Stimulated activated CD4-positive, alpha-beta T cell treated with anti-CD3 and anti-CD28 coated beads, Interleukin-12 subunit alpha, Interleukin-12 subunit beta, amount 100 ng/mL, for 24 hours (primary cell): ENCODE results near the gene PDZRN3.

Source experiments
- DNase-seq, 2 experiments: peaks; one replicate each; pipeline ENCODE4 v3.0.0-alpha.2; 2020; ENCODE audit warnings: low read depth in 2 of 2

The PDZRN3 gene

DNA sequence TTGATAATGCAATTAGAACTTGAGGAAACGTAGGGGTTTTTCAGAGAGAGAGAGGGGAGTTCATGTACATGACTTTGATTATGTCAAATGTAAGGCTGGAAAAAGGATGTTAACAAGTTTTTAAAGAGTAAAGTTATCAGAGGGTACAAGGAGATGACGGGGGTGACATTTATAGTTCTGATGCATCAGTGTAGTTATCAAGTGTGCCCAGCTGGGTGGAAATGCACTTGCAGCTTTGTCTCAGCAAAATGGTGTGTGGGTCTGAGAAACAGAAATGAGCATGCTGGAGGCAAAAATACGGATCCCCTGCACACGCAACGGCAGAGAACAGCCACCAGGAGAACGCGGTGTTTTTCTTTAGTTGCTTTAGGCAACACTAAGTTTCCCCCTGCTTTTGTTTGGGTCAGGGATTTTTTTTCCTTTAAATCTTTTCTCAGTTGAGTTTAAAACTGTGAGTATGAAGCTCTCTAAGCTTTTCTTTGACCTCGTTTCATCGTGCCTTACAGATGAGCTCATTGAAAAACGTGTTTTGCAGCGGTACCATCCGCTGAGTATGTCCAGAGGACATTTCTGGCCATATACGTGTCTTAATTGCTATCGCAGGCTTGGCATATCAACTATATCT is 205.4 kb downstream of the PDZRN3 start:
- no peak for DNase-seq

DNA sequence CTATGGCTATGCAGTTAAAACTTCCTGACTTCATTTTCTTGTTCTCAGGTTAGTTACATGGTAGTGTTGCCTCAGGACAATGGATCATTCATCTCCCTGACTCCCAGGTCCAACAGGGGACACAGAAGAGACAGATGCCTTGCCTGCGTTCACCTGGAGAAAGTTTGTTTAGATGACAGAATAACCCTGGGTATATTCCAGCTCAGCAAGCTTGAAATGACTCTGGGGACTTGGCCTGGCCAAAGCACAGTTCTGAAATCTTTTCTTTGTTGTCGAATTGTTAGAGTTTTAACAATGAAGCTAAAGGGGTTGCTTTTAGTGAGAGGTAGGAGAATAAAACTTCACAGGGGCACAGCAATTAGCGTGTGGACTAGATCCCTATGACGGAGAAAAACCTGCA is 206.1 kb downstream of the PDZRN3 start:
- DNase-seq = no peak

DNA sequence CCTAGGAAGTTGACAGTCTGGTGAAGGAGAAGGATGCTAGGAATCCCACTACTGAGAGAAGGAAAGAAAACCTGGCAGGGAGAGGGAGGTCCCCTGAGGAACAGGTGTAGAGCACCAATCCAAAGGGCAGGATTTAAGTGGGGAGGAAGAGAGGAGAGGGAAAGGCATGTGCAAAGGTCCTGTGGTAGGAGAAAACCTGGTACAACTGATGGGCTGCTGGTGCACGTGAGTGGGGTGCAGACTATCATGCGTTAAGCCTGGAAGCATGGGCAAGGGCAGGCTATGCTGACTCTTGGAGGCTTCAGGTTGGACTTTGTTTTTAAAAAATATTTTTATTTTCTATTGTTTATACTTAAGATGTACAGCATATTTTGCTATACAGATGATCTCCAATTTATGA is 209.6 kb downstream of the PDZRN3 start:
- DNase-seq = no peak

DNA sequence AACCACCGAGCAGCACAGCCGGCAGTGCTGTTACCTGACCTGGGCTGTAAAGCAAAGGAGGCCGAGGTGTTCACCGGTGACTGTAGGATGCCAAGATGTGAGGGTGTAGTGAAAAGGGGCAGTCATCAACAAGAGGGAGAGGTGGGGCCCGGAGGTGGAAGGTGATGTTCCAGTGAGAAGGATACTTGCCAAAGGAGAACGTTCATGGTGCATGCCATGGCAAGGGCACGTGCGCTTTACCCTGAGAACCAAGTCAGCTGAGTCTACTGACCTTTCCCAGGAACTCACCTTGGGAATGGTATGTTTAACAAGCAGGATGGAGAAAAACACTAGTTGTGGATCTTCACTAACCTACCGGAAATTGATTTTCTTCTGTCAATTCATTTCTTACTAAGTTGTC is 211.1 kb downstream of the PDZRN3 start:
- no peak for DNase-seq

DNA sequence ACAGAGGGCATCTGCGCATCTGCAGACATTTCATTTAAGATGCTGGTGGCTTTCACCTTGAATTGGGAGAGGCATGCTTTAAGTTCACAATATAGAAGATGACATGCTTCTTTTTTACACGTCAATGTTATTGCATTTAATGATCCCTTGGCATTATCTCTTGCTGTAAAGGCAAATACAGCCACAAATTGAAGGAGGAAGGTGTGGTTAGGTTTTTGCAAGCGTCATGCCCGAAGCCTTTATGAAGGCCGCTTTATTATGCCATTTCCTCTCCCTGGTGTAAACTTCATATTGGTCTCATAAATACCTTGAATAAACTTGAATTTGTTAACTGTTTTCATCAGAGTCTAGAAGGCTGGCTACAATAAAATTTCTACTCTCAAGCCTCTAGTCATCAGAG is 212.7 kb downstream of the PDZRN3 start:
- DNase-seq = no peak

DNA sequence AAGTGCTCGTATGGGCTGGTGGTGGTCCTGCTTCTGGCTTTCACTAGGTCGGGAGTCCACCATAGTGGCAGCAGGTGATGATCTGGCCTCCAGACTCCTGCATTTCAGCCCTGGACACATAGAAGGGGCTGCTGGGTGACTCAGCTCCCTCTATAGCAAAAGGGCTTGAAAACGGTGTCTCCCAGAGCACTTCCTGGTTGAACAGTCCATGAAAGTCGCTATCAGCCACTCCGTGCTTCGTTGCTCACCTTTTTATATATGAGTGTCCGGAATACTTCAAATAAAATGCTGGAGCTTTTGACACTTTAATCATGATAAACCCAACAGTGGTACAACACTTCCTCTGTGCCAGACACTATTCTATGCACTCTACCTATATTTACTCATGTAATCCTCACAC is 213.2 kb downstream of the PDZRN3 start:
- no peak for DNase-seq

DNA sequence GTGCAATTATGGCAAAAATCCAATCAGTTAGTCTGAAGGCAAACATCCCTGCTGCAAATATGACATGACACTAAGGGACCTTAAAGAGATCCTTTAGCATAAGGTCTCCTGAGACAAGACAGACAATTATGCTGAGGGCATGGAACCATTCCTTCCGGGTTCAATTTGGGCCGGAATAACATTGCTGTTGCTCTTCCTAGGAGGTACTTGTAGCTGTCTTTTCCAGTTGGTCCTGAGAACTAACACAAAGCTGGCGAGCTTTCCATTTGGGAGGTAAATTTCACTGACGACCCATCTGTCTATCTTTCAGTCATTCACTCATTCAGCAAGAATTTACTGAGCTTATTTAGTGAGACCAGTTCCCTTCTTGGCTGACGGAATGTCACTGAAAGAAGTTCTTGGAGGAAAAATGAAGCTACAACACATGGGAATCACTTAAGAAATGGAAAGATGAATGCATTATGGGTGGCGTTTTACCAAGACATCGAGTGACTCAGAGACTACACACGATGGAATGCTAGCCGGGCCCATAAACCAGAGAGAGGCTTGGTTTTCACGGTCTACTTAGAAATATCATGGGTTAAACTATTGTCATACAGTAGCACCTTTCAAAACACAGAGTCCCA is 215.5 kb downstream of the PDZRN3 start:
- DNase-seq = no peak

DNA sequence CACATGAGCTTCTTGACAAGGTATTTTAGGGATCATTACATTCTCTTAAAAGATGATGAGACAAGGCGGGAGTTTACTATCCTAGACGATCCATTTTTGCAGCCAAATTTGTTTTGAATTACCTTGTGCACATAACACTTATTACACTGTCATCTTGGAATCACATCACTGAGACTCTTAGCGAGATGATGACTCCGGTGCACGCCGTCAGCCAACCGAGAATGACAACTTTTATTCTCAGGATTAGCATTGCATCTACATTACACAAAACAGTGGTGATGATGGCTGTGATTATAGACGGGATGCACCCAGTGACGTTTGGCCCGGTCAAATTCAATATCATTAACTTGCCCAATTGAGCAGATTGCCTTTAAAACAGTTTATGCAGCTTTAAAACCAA is 216.1 kb downstream of the PDZRN3 start:
- no peak for DNase-seq

DNA sequence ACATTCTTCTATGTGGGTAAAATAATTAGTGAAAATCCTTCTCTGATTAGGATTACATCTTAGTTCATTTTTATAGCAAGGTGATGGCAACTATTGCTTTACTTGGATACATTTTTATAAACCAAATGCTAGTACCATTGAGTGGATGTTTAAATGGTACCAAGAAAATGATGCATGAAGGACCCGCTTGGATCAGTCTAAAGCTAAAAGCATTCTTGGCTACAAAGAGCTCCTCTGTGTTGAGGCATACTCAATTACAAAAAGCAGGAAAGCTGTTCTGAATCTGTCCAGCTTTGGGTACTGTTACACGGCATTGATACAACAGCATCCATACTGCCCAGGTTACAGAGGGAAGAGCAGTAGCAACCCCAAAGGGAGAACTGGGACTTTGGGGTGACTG is 217.2 kb downstream of the PDZRN3 start:
- DNase-seq = no peak

DNA sequence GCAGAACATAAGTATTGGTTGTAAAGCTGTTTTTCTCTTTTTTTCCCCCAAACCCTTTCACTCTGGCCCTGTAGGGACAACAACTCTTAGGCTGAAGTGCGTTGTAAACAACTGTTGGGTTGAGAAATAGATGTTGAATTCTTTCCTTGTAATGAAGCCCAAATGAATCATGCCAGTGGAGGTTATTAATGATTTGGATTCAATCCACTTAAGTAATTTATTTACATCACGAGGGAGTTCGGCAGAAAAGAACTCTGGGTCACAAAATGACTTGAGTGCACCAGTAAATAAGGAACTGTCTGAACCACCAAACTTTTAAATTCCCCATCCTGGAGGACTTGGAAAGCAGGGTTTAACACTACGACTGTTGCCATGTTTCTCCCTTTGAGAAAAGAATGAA is 218.9 kb downstream of the PDZRN3 start:
- no peak for DNase-seq

DNA sequence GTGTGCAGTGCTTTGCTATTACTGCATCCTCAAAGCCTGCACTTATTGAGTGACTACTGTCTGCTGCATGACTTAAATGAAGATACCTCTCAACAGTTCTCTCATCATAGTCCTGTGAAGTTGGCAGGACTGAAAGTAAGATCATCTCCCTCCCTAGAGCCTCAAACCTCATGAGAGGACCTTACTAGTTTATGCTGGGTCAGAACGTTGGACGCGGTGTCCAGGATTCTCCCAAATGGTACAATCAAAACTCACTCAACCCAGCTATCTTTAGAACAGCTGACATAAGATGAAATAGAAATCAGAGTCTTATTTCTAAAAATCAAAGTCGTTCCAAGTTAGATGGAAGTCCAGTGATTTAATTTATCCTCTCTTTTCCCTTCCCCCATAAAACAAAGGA is 219.7 kb downstream of the PDZRN3 start:
- no peak for DNase-seq

DNA sequence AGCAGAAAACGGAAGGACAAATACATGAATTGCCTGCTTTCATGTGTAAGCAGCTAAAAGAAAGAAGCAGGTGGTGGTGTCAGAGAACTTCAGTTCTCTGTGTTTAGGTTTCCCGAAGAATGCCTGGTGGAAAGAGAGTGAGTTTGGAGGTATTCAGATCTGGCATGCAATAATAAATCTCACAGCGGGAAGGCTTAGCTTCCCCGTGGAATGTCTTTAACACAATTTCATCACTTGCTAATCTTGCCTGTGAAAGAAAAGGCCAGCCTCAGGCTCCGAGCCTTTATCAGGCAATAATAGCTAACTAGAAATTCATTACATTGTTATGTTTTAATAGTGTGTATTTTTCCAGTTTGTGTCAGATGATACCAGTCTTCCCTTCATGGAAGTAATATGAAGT is 220.3 kb downstream of the PDZRN3 start:
- DNase-seq = no peak

DNA sequence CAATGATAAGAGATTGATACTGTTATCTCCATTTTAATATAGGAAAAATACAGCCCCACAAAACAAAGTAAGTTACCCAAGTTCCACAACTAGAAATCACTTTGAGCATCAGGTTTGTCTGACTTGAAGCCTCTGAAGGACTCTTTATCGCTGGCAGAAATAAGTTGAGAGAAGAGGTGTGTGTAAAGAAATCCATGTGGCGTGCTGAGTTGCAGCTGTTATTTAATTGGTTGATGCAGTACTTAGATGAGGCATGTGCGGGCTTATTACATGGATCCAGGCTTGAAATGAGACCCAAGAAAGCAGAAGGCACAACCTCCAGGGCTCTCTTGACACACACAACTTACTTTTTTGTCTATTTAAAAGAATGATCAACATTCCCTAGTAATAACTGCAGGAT is 221.3 kb downstream of the PDZRN3 start:
- DNase-seq = no peak

DNA sequence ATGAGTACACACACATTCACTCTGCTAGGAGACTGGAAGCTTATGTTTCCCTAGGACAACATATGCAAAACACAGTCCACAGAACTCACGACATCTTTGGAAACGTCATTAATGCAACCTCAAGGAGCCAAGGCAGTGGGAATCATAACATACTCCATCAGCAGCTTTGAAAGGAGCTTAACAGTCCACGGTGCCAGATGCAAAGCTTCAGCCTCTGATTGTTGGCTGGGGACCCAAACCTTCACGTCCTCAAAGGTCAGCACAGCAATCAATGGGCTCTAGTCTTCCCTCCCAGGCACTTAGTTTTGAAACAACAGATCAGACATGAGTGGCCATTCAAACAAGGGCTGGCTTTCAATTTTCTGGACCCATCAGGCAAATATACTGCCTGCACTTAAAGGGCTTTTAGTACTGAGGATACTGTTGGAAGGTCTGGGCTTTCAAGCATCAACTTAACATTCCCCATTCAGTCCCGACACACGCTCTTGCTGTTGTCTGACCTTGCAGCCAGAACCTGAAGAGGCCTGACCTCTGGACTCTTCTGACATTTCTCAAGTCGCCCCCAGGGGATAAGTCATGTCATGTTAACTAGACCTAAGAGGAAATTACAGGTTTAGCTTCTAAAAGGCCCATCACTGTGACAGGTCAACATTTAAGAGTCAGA is 223.0 kb downstream of the PDZRN3 start:
- no peak for DNase-seq

DNA sequence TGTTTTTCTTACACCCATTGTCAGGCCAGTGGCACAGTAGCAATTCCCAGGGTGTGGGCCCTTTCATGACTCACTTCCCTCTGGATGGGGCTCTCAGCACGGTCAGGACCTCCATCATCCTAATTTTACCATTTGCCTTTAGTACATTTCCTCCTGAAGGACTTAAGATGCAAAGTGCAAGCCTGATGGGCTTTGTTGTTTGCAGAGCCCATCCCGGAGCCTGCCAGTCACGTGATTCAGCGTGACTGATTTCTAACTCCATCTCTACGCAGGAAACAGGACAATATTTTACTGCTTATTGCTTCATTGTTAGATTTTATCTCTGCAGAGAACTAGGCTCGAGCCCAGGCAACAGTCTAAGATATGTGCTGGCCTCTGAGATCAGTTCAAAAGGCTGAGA is 223.7 kb downstream of the PDZRN3 start:
- DNase-seq = no peak

DNA sequence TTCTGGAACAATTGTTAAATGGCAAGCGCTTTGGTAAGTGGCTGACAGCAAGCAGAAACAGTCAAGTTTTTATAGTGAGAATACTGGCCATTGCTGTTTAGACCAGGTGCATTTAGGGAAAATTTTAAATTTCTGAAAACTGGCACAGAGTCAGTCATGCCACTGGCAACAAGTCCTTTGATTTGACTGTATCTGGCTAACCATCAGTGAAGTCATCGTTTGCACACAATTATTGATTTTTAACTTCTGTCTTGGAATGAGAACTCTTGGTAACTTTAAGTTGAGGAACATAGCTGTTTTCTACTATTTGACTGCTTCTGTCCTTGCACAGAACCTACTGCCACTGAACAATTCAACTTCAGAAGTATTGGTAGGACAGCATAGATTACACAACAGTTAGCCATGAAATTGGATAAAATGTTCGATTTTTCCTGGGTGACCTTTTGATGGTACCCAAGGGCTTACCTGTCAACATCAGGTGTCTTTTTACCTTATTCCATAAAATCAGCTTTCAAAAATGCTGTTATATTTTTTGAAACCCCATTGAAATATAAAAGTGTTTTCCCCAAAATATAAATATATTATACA is 225.0 kb downstream of the PDZRN3 start:
- no peak for DNase-seq

DNA sequence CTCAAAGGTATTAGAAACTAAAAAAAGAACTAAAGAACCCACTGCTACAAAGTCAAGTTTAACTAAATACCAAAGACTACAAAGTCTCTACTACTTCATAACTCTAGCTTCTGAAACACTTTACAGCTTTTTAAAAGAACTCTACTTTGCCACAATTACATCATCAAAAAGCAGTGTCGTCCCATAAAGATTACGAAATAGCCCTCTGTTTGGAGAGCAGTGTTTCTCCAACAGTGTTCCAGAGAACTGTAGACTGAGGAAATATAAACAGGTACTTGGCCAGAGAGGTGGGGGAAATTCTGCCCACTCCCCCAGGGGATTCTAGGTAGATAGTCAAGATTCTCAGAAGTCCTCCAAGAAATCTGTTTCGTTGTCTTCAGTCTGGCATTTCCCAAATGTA is 225.6 kb downstream of the PDZRN3 start:
- DNase-seq = no peak

DNA sequence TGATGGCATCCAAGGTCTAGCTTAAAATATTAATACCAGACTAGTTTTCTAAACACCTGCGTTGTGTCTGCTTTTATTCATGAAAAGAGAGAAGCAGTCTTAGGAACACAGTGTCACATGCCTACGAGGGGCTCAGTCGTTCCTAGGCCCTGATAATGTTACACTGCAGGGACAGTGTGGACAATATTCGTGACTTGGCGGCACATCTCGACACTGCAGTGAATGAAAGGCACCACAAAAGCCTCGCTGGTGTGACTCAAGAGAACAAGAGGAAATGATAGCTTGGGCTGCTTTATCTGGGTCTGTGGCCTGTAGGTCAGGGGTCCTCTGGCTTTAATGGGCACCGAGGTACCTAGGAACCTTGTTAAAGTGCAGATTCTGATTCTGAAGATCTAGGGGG is 226.7 kb downstream of the PDZRN3 start:
- DNase-seq = no peak

DNA sequence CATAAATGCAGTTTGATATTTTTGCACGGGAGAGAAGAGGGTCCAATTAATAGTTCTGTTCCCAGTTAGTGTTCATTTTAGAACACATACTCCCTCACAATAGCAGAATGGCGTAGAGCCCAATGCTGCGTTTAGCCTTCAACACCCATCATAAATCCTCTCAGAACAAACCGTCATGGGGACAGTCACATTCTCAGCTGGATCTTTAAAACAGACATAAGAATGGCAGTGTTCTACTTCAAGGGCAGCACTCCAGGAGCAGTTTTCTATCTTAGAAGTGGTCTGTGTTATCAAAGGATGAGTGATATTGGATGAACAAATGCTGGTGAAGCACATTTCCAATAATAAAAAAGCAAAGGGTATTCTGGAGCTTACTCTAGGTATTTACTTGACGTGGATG is 230.5 kb downstream of the PDZRN3 start:
- DNase-seq = no peak

DNA sequence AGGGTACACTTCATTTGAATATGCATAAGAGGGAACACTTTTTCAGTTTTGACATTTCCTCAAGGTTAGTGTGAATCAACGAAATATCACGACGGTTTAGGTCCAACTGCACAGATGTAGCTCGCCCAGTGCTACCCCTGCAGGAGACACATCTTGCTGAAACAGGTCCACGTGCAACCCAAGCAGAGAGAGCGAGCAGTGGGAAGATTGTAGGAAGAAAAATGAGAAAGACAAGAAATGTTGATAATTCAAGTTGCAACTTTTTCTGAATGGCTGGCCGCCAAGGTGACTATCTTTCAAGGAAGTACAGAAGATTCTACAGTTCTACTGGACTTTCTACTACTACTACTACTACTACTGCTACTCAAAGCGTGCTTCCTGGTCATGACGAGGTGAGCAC is 231.7 kb downstream of the PDZRN3 start:
- DNase-seq = no peak

DNA sequence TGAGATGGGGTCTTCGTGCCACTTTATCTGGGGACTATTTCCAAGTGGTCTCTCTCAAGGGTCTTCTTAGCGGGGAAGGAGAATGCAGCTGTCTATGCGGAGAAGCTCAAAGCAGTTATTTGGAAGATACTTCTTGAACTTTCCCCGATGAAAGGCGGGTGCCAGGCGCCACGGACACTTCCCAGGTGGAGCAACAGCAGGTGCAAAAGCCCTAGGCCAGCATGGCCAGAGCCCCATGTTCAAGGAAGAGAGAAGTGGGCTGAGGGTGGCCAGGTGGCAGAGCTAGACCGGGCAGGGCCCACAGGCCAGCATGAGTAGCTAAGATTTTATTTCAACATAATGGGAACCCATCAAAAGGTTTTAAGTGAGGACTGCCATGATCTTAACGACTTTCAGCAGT is 232.8 kb downstream of the PDZRN3 start:
- no peak for DNase-seq

DNA sequence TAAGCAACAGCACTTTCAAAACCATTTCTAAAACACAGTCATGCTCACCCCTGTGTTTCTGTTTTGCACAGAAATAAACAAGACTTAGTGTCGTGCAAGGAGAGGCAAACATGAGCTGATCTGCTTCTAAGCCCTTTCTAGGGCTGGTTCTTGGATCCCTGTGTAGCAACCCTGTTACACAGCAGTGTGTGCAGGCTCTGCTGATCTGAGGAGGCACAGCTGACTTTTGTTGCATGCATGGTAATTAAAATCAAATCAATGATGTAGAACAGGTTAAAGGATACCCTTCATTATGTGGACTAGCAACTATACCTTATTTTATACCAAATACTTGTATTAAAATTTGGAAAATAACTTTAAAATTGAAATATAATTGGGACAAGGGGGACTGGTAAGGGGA is 234.8 kb downstream of the PDZRN3 start:
- no peak for DNase-seq

DNA sequence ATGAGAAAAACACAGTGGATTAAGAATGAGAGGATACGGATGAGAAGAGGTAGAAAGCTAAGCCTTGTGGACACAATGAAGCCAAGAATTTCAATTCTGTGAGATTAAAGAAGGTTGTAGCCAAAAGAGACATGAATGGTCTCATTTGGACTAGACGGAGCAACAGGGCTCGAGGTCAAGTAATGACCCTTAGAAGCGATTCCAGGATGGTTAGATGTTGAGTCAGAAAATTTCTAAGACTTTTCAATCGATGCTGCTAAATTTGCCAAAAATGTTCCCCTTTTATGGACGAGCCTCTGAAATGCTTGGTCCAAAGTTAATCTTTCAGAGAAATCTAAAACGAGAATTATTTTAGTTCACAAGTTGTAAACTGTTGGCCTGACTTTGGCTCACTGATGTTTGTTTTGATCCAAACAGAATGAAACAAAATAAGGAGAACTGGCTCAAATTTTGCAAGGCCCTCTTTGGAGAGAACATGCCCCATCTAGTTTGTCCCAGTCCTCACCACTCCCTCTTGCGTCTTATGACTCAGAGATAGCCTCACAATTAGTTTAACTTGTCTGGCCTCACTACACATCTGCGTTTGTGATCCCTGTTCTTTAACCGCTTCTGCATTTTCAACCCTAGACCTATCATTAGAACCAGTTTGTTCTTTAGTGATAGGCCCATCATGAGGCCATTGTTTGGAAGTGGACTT is 235.5 kb downstream of the PDZRN3 start:
- DNase-seq = no peak
